ENCODE results near the gene ORMDL3.

GRCh38 chr17:39939588-39940419 is 12.4 kb upstream of the ORMDL3 start:
- TF ChIP-seq, protein P1, sequence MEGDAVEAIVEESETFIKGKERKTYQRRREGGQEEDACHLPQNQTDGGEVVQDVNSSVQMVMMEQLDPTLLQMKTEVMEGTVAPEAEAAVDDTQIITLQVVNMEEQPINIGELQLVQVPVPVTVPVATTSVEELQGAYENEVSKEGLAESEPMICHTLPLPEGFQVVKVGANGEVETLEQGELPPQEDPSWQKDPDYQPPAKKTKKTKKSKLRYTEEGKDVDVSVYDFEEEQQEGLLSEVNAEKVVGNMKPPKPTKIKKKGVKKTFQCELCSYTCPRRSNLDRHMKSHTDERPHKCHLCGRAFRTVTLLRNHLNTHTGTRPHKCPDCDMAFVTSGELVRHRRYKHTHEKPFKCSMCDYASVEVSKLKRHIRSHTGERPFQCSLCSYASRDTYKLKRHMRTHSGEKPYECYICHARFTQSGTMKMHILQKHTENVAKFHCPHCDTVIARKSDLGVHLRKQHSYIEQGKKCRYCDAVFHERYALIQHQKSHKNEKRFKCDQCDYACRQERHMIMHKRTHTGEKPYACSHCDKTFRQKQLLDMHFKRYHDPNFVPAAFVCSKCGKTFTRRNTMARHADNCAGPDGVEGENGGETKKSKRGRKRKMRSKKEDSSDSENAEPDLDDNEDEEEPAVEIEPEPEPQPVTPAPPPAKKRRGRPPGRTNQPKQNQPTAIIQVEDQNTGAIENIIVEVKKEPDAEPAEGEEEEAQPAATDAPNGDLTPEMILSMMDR (conservative IDR thresholded peaks at IDR 0.05; ENCODE audit: low read length): peak; percentile 85
- no peak for TF ChIP-seq EZH2phosphoT487 (IDR thresholded peaks at IDR 0.05; ENCODE audit: borderline replicate concordance, low read depth, low read length)
